ENCODE measurements around the gene GABBR1. TPM values are rescaled to one million over a fixed set of nuclear protein-coding genes. Genes with fewer than 3 reads are reported as not detected.

GABBR1 gene
- total RNA-seq, 4 donors from 2014 or later: 15.0 to 49.5 (median 20.6) TPM

GRCh38 chr6:29566856-29567255, 66.1 kb downstream of the GABBR1 start:
- no peak for DNase-seq (ENCODE audit: low spot score in 2 of 2)
- intact Hi-C loops (cut with DNase I; ENCODE audit: low total_unique reads): no loop called here
- no peak overlapping the region for H3K4me3 ChIP-seq (ENCODE audit: low read depth, poor library complexity, severe bottlenecking)
- WGBS, 2 donors: 82 to 90% methylated on average over 5 of the region's 5 CpGs
- TF ChIP-seq CTCF (IDR thresholded peaks at IDR 0.05) (no peak), POLR2A (IDR thresholded peaks at IDR 0.05) (no peak)

- no peak overlapping the region for H3K4me3 ChIP-seq (ENCODE audit: low read depth, poor library complexity, severe bottlenecking)
- intact Hi-C loops (cut with DNase I; ENCODE audit: low total_unique reads): no loop called here
- no peak for DNase-seq (ENCODE audit: low spot score in 2 of 2)
- TF ChIP-seq POLR2A (IDR thresholded peaks at IDR 0.05): no peak
Observed at GRCh38 chr6:29564875-29565274, 68.1 kb downstream of the GABBR1 start.

- intact Hi-C loops (cut with DNase I; ENCODE audit: low total_unique reads): no loop called here
- DNase-seq (ENCODE audit: low spot score in 2 of 2): no peak
- WGBS, 2 donors: 73 to 79% methylated on average over 3 of the region's 3 CpGs
- no peak overlapping the region for H3K4me3 ChIP-seq (ENCODE audit: low read depth, poor library complexity, severe bottlenecking)
- TF ChIP-seq CTCF (IDR thresholded peaks at IDR 0.05) (no peak), POLR2A (IDR thresholded peaks at IDR 0.05) (no peak)
Observed at GRCh38 chr6:29563435-29563965, 69.5 kb downstream of the GABBR1 start.

- DNase-seq (ENCODE audit: low spot score in 2 of 2): no peak
- no peak overlapping the region for H3K4me3 ChIP-seq (ENCODE audit: low read depth, poor library complexity, severe bottlenecking)
- WGBS, 2 donors: 50 to 72% methylated on average over 1 of the region's 1 CpG
- no peak for TF ChIP-seq POLR2A (IDR thresholded peaks at IDR 0.05)
- TF ChIP-seq CTCF (IDR thresholded peaks at IDR 0.05): no peak
- intact Hi-C loops (cut with DNase I; ENCODE audit: low total_unique reads): no loop called here
Observed at GRCh38 chr6:29561606-29562181, 71.3 kb downstream of the GABBR1 start.

GRCh38 chr6:29561091-29561490, 71.9 kb downstream of the GABBR1 start:
- DNase-seq (ENCODE audit: low spot score in 2 of 2): no peak
- intact Hi-C loops (cut with DNase I; ENCODE audit: low total_unique reads): no loop called here
- TF ChIP-seq CTCF (IDR thresholded peaks at IDR 0.05): no peak
- TF ChIP-seq POLR2A (IDR thresholded peaks at IDR 0.05): no peak
- no peak overlapping the region for H3K4me3 ChIP-seq (ENCODE audit: low read depth, poor library complexity, severe bottlenecking)

GRCh38 chr6:29559524-29560287, 73.3 kb downstream of the GABBR1 start, which contains the start of gene UBD:
UBD (minus strand) TSS chr6:29559732; CDS start chr6:29559701, 31 bp downstream.
- no peak within 1 kb of the TSS for H3K4me3 ChIP-seq (ENCODE audit: low read depth, poor library complexity, severe bottlenecking)
- WGBS, 2 donors: 75 to 83% methylated on average over 6 of the region's 6 CpGs
- intact Hi-C loops (cut with DNase I; ENCODE audit: low total_unique reads): no loop called here
- TF ChIP-seq POLR2A (IDR thresholded peaks at IDR 0.05) (no peak), CTCF (IDR thresholded peaks at IDR 0.05) (no peak)
- DNase-seq (ENCODE audit: low spot score in 2 of 2): no peak
